Endothelial cell of umbilical vein (primary cell): Measurements from ENCODE around the gene CBLN3.

Experiments used
- GATA2 ChIP-seq: IDR thresholded peaks from 2 replicates; pipeline ENCODE4 v1.7.0; 2011; ENCODE audit warnings: low read depth, mild to moderate bottlenecking, moderate library complexity, mixed read lengths, low read length; ENCODE audit not compliant: insufficient read length, insufficient read depth
- TF ChIP-seq, protein P1 (sequence below), 2 donors: IDR thresholded peaks; 1 replicate in 1 of 2; 2 replicates in 1 of 2; pipeline ENCODE4 v1.5.1; 2011; ENCODE audit warnings: low read length in 2 of 2, mild to moderate bottlenecking in 2 of 2, moderate library complexity in 2 of 2, control low read depth in 1 of 2, inconsistent platforms in 1 of 2, low read depth in 1 of 2; ENCODE audit not compliant: insufficient read depth in 1 of 2; ENCODE audit errors: extremely low read depth in 1 of 2

DNA sequence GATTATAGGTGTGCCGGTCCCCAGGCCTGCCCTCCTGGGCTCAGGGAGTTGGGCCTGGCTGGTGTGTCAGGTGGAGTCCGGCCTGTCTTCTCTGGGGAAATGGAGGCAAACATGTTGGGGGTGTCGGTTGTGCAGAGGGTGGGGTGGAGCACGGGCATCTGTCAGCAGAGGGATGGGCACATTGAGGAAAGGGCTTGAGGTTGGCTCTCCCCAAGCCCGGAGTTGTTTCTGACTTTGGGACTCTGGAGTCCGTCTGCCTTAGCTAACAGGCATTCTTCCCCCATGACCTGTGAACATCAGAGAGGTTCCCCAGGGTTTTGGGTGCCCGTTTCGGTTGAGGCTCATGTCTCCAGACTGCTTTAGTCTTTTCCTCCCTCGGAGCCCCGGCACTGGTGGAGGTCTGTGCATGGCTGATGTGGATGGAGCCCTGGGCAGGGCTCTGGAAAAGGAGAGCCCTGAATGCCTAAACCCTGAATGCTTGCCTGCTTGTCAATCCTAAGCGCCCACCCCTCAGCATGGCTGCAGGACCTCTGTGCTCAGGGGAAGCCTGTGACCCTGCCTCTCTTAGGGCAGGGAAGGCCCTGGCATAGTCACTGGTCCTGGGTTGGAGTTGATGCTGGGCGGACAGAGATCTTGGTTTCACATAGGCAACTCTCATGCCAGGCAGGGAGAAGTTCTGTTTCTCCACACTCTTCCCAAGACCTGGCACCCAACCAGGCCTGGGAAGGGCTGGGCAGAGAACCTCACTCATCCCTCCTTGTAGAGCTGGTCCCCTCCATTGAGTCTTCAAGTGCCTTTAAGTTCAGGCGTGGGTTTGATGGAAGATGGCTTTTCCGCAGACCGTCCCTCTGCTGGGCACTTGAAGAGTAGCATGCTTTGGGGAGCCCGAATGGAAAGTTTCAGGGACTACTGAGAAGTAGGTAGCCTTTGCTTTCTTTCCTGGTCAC is 17.8 kb downstream of the CBLN3 start:
- TF ChIP-seq, protein P1, sequence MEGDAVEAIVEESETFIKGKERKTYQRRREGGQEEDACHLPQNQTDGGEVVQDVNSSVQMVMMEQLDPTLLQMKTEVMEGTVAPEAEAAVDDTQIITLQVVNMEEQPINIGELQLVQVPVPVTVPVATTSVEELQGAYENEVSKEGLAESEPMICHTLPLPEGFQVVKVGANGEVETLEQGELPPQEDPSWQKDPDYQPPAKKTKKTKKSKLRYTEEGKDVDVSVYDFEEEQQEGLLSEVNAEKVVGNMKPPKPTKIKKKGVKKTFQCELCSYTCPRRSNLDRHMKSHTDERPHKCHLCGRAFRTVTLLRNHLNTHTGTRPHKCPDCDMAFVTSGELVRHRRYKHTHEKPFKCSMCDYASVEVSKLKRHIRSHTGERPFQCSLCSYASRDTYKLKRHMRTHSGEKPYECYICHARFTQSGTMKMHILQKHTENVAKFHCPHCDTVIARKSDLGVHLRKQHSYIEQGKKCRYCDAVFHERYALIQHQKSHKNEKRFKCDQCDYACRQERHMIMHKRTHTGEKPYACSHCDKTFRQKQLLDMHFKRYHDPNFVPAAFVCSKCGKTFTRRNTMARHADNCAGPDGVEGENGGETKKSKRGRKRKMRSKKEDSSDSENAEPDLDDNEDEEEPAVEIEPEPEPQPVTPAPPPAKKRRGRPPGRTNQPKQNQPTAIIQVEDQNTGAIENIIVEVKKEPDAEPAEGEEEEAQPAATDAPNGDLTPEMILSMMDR (IDR thresholded peaks at IDR 0.05; ENCODE audit: extremely low read depth in 1 of 2, insufficient read depth in 1 of 2, low read depth in 1 of 2, low read length in 2 of 2): peak; percentile 67 to 76
- no peak for TF ChIP-seq GATA2
